Glutamatergic neuron (in vitro differentiated cells): Measurements from ENCODE around the gene CHD6. TPM values are rescaled to one million over a fixed set of nuclear protein-coding genes. Genes with fewer than 3 reads are reported as not detected.

ENCODE experiments used
- DNase-seq: peaks from one replicate; pipeline ENCODE4 v3.0.0; 2022
- H3K27ac Mint-ChIP-seq: one replicate; pipeline ENCODE4 v1.8.0; 2020; ENCODE audit warnings: mild to moderate bottlenecking, mixed read lengths, inconsistent platforms; ENCODE audit not compliant: unreplicated experiment
- H3K27me3 Mint-ChIP-seq: one replicate; pipeline ENCODE4 v1.8.0; 2020; ENCODE audit warnings: mild to moderate bottlenecking, moderate library complexity, mixed read lengths, inconsistent platforms; ENCODE audit not compliant: unreplicated experiment
- H3K36me3 Mint-ChIP-seq: one replicate; pipeline ENCODE4 v1.8.0; 2020; ENCODE audit warnings: mild to moderate bottlenecking, mixed read lengths, inconsistent platforms; ENCODE audit not compliant: unreplicated experiment
- H3K4me1 Mint-ChIP-seq: one replicate; pipeline ENCODE4 v1.8.0; 2020; ENCODE audit warnings: mild to moderate bottlenecking, low read depth, mixed read lengths, inconsistent platforms; ENCODE audit not compliant: unreplicated experiment
- H3K4me3 Mint-ChIP-seq: one replicate; pipeline ENCODE4 v1.8.0; 2020; ENCODE audit warnings: mild to moderate bottlenecking, mixed read lengths, inconsistent platforms; ENCODE audit not compliant: unreplicated experiment
- H3K9me3 Mint-ChIP-seq: one replicate; pipeline ENCODE4 v1.8.0; 2020; ENCODE audit warnings: mild to moderate bottlenecking, moderate library complexity, mixed read lengths, inconsistent platforms; ENCODE audit not compliant: unreplicated experiment
- total RNA-seq: library from RNA; stranded (reverse); fragmentation: NEBNext Ultra II Directional; extraction: Animal tissue kit (Norgen Biotek cat#: 25700); gene quantifications from one replicate; pipeline ENCODE4 v1.2.1, GENCODE V29; 2021; ENCODE audit not compliant: unreplicated experiment
- TF ChIP-seq, protein P1 (sequence below): fragments of 200-600 bp; sonication (generic); IDR thresholded peaks from one replicate; pipeline ENCODE4 v1.5.0; 2021; ENCODE audit not compliant: partially characterized antibody, unreplicated experiment

The CHD6 gene
- total RNA-seq, 1 donor from 2014 or later, result 85.6 TPM

DNA sequence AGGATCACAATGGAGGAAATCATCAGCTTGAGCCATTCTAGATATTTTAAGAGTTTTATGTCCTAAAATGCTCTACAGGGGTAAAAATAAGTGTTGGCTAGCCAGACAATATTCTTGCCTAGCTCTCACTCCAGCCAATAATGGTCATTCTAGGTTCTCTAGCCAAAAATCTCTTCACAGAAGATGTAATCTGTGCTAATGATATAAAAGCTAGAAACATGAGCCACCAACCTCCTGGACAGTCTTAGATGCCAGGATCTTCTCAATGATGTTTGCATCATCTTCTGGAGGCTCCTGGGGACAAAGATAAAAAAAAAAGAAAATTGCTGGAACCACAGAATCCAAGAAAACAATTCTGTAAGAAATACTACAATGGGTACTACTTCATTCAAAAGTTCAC is 119.1 kb downstream of the CHD6 start:
- no peak overlapping the region for H3K27ac Mint-ChIP-seq

DNA sequence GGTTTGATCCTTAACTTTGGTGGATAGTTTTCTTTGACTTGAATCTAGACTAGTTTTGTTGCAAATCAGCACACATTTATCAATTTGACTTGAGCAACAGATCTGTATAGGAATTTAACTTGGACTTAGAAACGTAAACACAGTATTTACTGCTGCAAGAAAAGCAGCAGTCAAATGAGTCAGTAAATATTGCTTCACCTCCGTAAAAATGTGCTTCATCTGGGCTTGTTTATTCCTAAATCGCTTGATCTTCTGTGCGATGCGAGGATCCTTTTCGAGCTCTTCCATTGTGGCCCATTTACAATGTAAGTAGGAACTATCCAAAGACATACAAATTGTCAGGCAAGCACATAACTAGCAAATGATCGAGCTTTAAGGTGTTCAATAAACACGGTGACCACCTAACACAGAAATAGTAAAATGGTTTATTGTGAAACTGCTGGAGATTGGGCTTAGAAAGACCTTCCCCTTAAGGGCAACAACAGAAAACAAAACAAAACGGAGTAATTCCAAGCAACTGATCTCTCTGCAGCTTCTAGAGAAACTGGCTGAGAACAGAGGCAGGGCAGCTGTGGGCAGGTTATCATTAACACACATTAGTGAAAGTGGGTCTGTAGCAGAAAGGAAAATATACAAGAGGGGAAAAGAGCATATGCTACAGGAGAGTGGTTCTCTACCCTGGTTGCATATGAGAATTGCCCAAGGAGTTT is 120.8 kb downstream of the CHD6 start:
- no peak overlapping the region for H3K4me3 Mint-ChIP-seq
- no peaks in the 10 kb centered on the region for H3K27me3 Mint-ChIP-seq
- no peaks in the 10 kb centered on the region for H3K36me3 Mint-ChIP-seq
- peaks cover 1% of the 10 kb centered on the region for H3K4me1 Mint-ChIP-seq
- no peaks in the 10 kb centered on the region for H3K9me3 Mint-ChIP-seq
- DNase-seq, result no peak
- H3K27ac Mint-ChIP-seq, result no peak overlapping the region
- TF ChIP-seq, protein P1, sequence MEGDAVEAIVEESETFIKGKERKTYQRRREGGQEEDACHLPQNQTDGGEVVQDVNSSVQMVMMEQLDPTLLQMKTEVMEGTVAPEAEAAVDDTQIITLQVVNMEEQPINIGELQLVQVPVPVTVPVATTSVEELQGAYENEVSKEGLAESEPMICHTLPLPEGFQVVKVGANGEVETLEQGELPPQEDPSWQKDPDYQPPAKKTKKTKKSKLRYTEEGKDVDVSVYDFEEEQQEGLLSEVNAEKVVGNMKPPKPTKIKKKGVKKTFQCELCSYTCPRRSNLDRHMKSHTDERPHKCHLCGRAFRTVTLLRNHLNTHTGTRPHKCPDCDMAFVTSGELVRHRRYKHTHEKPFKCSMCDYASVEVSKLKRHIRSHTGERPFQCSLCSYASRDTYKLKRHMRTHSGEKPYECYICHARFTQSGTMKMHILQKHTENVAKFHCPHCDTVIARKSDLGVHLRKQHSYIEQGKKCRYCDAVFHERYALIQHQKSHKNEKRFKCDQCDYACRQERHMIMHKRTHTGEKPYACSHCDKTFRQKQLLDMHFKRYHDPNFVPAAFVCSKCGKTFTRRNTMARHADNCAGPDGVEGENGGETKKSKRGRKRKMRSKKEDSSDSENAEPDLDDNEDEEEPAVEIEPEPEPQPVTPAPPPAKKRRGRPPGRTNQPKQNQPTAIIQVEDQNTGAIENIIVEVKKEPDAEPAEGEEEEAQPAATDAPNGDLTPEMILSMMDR, result no peak

More for the DNA sequence above, 119.1 kb downstream of the CHD6 start:
- TF ChIP-seq, protein P1, result no peak
- H3K36me3 Mint-ChIP-seq, result no peaks in the 10 kb centered on the region
- H3K27me3 Mint-ChIP-seq, result no peaks in the 10 kb centered on the region
- H3K4me1 Mint-ChIP-seq, result peaks cover 1% of the 10 kb centered on the region
- DNase-seq, result no peak
- H3K4me3 Mint-ChIP-seq, result no peak overlapping the region
- no peaks in the 10 kb centered on the region for H3K9me3 Mint-ChIP-seq

DNA sequence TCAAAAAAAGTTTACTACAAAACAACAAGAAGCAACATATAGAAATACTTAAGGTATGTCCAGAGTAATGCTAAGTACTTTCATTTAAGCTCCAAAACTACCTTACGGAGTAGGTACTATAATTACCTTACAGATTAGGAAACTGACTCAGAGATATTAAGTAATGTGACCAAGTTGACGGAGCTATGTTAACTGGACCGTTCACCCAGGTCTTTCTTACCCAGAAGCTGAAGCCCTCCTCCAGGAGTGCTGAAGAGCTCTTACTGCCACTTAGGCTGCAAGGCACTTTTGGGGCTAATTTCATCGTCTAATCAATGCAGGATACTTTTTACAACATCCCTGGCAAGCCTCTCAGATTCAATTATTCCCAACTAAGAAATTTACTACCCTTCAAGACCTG is 123.7 kb downstream of the CHD6 start:
- H3K4me3 Mint-ChIP-seq, result no peak overlapping the region
- no peaks in the 10 kb centered on the region for H3K9me3 Mint-ChIP-seq
- H3K27me3 Mint-ChIP-seq, result no peaks in the 10 kb centered on the region
- TF ChIP-seq, protein P1, result no peak
- no peak overlapping the region for H3K27ac Mint-ChIP-seq
- H3K4me1 Mint-ChIP-seq, result no peaks in the 10 kb centered on the region
- DNase-seq, result no peak
- no peaks in the 10 kb centered on the region for H3K36me3 Mint-ChIP-seq

DNA sequence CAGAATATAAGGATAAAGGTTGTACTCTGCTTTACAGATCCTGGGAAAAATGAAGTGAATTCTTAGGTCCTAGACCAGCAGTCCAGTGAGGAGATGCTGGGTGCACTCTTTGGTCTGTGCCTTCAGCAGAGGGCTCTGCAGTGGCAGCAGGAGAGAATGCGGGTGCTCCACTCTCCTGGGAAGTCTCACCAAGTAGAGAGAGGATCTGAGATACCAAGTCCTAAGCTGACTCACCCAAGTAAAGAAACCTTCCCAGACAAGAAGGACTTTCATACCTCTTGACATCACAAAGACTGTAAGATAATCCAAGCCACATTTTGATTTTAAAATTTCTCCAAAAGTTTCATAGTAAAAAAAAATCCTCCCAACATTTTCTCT is 134.6 kb downstream of the CHD6 start:
- Mint-ChIP-seq H3K4me3 (no peak overlapping the region), H3K27ac (no peak overlapping the region), H3K27me3 (no peaks in the 10 kb centered on the region), H3K4me1 (peaks cover 12% of the 10 kb centered on the region), H3K36me3 (no peaks in the 10 kb centered on the region), H3K9me3 (peaks cover 1% of the 10 kb centered on the region)
- DNase-seq, result no peak
- TF ChIP-seq, protein P1, result no peak

DNA sequence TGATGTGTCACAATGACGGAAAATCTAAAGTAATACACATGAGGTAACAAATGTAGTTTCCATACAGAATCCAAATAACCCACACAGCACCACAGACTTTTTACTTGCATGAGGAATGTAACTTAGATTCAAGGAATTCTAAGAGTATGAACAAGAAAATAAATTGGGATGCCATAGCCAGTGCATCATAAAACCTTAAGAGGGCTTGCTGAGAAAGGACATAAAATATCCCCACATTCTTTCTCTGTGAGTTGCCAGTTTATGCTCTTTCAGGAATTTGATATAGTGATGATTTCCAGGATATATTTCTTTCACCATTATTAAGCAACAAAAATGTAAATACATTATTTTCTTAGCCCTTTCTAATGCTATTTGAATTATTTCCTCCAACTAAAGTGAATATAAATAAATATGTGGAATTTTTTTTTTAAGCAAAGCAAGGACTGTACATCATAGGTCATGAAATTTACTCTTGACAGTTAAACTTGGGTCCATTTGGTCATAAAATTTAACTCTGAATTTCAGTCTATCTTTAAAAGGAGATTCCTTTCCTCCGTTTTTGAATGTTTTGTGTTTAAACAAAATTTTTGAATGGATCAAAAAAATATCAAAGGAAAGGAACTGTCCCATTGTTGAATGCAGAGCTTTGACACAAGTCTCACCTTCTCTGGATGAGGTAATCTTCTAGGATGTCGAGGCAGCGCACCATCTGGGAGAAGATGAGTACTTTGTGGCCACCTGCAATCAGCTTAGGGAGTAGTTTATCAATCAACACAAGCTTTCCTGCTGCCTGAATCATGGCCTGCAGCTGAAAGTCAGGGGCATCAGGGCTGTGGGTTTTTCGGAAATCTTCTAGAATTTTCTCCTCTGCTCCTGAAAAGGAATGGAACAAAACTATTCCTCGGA is 135.3 kb downstream of the CHD6 start:
- H3K4me1 Mint-ChIP-seq, result peaks cover 12% of the 10 kb centered on the region
- no peaks in the 10 kb centered on the region for H3K27me3 Mint-ChIP-seq
- H3K27ac Mint-ChIP-seq, result no peak overlapping the region
- peaks cover 1% of the 10 kb centered on the region for H3K9me3 Mint-ChIP-seq
- TF ChIP-seq, protein P1, result no peak
- H3K36me3 Mint-ChIP-seq, result no peaks in the 10 kb centered on the region
- no peak overlapping the region for H3K4me3 Mint-ChIP-seq
- no peak for DNase-seq
